GM12878 (cell line): ENCODE data around the gene EFNA1.

Experiments
- CTCF ChIP-seq, 3 experiments: IDR thresholded peaks in 2 of 3; conservative IDR thresholded peaks in 1 of 3; 2 replicates each; pipeline ENCODE4 v1.5.1; 2011; ENCODE audit warnings: low read depth in 3 of 3, low read length in 3 of 3, mild to moderate bottlenecking in 3 of 3, control low read depth in 2 of 3, moderate library complexity in 2 of 3, inconsistent platforms in 1 of 3, mixed read lengths in 1 of 3; ENCODE audit not compliant: control insufficient read depth in 2 of 3, insufficient read depth in 1 of 3; ENCODE audit errors: extremely low read depth in 1 of 3
- GABPA ChIP-seq: IDR thresholded peaks from 2 replicates; pipeline ENCODE4 v1.6.1; 2014; ENCODE audit warnings: antibody characterized with exemption, low read depth, mild to moderate bottlenecking, inconsistent platforms
- POLR2A ChIP-seq: IDR thresholded peaks from 2 replicates; pipeline ENCODE4 v1.6.1; 2011; ENCODE audit warnings: low read depth, mild to moderate bottlenecking, low read length
- RCOR1 ChIP-seq: conservative IDR thresholded peaks from 2 replicates; pipeline ENCODE4 v1.6.1; 2012; ENCODE audit warnings: low read depth, low read length, improper control_type of control experiment

GRCh38 chr1:155122308-155122707 lies 5.4 kb upstream of the EFNA1 start:
- TF ChIP-seq GABPA (no peak), RCOR1 (no peak), CTCF (IDR thresholded peaks at IDR 0.05 in 2 of 3, conservative IDR thresholded peaks at IDR 0.05 in 1 of 3; ENCODE audit: control insufficient read depth in 2 of 3, extremely low read depth in 1 of 3, insufficient read depth in 1 of 3, low read depth in 3 of 3, low read length in 3 of 3) (no peak), POLR2A (no peak)
